Stimulated activated CD4-positive, alpha-beta T cell treated with anti-CD3 and anti-CD28 coated beads, Interleukin-15, amount 100 ng/mL, for 1 hour (primary cell): ENCODE measurements around the gene FEM1B.

Experiments used
- DNase-seq, 2 donors: peaks; one replicate each; pipeline ENCODE4 v3.0.0-alpha.2; 2020; ENCODE audit warnings: low read depth in 1 of 2, low spot score in 1 of 2

FEM1B gene

GRCh38 chr15:68284616-68285258 is 7.2 kb downstream of the FEM1B start:
- no peak for DNase-seq

- DNase-seq = no peak
Observed at GRCh38 chr15:68285259-68285980, 7.9 kb downstream of the FEM1B start.

- DNase-seq = no peak
Observed at GRCh38 chr15:68286256-68286655, 8.7 kb downstream of the FEM1B start.

- no peak for DNase-seq
Observed at GRCh38 chr15:68289057-68289456, 11.5 kb downstream of the FEM1B start.

GRCh38 chr15:68289621-68290352 is 12.2 kb downstream of the FEM1B start:
- no peak for DNase-seq

- no peak for DNase-seq
Observed at GRCh38 chr15:68290715-68291114, 13.2 kb downstream of the FEM1B start.

GRCh38 chr15:68292157-68292781 is 14.7 kb downstream of the FEM1B start:
- no peak for DNase-seq

GRCh38 chr15:68292967-68293366 is 15.4 kb downstream of the FEM1B start:
- DNase-seq = no peak

GRCh38 chr15:68295014-68295805 is 17.7 kb downstream of the FEM1B start:
- DNase-seq = no peak

GRCh38 chr15:68298336-68298735 is 20.8 kb downstream of the FEM1B start:
- DNase-seq = no peak

GRCh38 chr15:68298882-68299381 is 21.4 kb downstream of the FEM1B start:
- DNase-seq = no peak

- DNase-seq = no peak
Observed at GRCh38 chr15:68299436-68299835, 21.9 kb downstream of the FEM1B start.

GRCh38 chr15:68300115-68300940 is 22.8 kb downstream of the FEM1B start:
- no peak for DNase-seq

- DNase-seq = no peak
Observed at GRCh38 chr15:68301301-68301700, 23.8 kb downstream of the FEM1B start.

GRCh38 chr15:68302729-68303128 is 25.2 kb downstream of the FEM1B start:
- DNase-seq = no peak

- DNase-seq = no peak
Observed at GRCh38 chr15:68303134-68303533, 25.6 kb downstream of the FEM1B start.

GRCh38 chr15:68303560-68304436 is 26.3 kb downstream of the FEM1B start:
- no peak for DNase-seq

GRCh38 chr15:68304589-68305337 is 27.2 kb downstream of the FEM1B start:
- no peak for DNase-seq
